OCI-LY3 (cell line): ENCODE measurements around the gene UXT.

ENCODE experiments used
- EZH2phosphoT487 ChIP-seq: fragments of 200-600 bp; shearing (Covaris generic); IDR thresholded peaks from 2 replicates; pipeline ENCODE4 v1.6.1; 2018; ENCODE audit warnings: antibody characterized with exemption, mixed run types, low read depth
- TF ChIP-seq, protein P1 (sequence below): fragments of 200-600, 300-600 bp; sonication (generic); IDR thresholded peaks from 2 replicates; pipeline ENCODE4 v1.5.1; 2014; ENCODE audit warnings: antibody characterized with exemption, low read length, low read depth

DNA sequence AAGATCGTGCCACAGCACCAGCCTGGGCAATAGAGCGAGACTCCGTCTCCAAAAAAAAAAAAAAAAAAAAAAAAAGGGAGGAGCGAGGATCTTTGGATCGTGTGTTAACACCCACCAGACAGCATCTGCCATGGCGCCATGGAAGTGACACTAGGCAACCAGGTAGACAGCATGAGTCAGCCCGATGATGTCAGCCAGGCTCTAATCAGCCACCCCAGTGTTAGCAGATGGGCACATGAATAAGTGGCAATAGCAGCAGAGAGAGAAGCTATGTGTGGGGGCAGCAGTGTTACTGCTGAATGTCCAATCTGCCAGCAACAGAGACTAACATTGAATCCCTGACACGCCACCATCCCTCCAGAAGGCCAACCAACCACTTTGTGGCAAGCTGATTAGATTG lies 45.9 kb downstream of the UXT start:
- TF ChIP-seq, protein P1, sequence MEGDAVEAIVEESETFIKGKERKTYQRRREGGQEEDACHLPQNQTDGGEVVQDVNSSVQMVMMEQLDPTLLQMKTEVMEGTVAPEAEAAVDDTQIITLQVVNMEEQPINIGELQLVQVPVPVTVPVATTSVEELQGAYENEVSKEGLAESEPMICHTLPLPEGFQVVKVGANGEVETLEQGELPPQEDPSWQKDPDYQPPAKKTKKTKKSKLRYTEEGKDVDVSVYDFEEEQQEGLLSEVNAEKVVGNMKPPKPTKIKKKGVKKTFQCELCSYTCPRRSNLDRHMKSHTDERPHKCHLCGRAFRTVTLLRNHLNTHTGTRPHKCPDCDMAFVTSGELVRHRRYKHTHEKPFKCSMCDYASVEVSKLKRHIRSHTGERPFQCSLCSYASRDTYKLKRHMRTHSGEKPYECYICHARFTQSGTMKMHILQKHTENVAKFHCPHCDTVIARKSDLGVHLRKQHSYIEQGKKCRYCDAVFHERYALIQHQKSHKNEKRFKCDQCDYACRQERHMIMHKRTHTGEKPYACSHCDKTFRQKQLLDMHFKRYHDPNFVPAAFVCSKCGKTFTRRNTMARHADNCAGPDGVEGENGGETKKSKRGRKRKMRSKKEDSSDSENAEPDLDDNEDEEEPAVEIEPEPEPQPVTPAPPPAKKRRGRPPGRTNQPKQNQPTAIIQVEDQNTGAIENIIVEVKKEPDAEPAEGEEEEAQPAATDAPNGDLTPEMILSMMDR = no peak
- no peak for TF ChIP-seq EZH2phosphoT487
